Erythroblast (primary cell): ENCODE results near the gene ZNF439.
"Not testable (repeated sequence)": the region's sequence is repeated elsewhere in the genome, so short reads cannot be mapped to it uniquely, and the experiment has no call there.

Source experiments
- DNase-seq, 2 experiments: peaks; one replicate each; lab custom pipeline; 2025; lab: John Stamatoyannopoulos, UW
- GATA1 ChIP-seq: IDR thresholded peaks from 2 replicates; pipeline ENCODE4 v1.6.1; 2011; ENCODE audit warnings: low read depth, mild to moderate bottlenecking, control low read depth, low read length, moderate library complexity
- POLR2A ChIP-seq: IDR thresholded peaks from 2 replicates; pipeline ENCODE4 v1.6.1; 2011; ENCODE audit warnings: mild to moderate bottlenecking, low read length

Gene ZNF439

DNA sequence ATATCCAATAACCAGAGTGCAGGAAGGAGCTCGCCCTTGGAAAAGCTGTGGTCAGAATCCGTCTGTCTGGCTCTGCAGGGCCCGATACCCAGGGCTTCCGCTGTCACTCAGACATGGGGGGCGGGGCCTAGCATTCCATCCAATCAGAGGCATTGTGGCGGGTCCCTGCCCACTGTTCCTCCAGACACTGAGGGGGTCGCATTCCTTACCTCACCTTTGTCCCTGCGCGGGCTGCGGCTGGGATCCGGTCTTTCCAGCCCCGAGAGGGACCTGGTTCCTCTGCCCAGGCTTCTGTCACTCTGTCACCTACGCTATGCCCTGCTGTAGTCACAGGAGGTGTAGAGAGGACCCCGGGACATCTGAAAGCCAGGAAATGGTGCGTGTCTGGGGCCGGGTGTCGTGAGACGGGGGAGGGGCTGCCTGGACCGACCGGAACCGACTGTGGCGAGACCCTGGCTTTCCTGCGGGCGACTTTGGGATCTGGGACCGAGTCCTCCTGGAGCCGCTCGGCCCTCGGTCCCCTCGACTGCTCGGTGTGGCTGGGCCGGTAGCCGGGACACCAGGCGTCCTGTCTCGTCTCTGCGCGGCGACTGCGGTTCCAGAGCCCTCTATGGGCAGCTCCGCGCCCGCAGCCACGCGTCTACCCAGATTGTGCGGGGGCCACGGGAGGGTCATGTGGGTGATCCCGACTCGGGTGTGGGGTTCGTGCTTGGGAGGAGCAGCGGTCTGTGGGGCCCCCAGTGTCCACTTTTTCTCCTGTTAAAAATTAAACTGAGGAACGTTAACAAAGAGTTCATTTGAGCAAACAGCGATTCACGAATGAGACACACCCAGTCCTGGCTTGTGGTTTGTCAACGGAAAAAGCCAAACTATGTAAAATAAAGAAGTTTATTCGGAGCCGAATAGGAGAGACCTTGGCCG, 39.3 kb downstream of the ZNF439 start, which contains the start of gene ZNF69:
Gene ZNF69, plus strand, starts transcription at position 172 of the 921 bp plus-strand sequence. Its CDS starts 142 bp downstream, at position 314.
- TF ChIP-seq GATA1 (no peak), POLR2A (peak; percentile 30)
- DNase-seq: peak; percentile 64 to 66

DNA sequence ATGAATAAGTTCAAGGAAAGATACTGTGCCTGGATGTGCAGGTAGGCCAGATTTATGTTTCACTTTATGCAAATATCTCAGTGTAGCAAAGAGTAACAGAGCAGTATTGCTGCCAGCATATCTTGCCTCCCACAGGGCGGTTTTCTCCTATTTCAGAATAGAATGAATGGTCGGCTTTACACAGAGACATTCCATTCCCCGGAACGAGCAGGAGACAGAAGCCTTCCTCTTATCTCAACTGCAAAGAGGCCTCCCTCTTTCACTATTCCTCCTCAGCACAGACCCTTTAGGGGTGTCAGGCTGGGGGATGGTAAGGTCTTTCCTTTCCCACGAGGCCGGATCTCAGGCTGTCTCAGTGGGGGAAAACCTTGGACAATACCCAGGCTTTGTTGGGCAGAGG, 41.4 kb downstream of the ZNF439 start:
- DNase-seq: not testable (repeated sequence)

DNA sequence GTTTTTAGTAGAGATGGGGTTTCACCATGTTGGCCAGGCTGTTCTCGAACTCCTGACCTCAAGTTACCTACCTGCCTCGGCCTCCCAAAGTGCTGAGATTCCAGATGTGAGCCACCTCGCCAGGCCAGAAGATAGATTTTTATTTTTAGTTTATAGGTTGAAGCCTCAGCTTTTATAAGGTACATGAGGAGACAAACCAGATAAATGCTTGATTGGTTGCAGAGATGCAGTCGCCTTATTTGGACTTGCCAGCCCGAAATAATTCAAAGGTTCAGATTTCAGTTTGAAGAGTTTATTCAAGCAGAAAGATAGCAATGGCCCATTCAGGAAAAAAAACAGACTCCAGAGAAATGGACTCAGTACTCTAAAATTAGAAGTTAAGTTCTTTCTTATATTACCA, 42.1 kb downstream of the ZNF439 start:
- DNase-seq: no peak
- TF ChIP-seq POLR2A (no peak), GATA1 (no peak)

DNA sequence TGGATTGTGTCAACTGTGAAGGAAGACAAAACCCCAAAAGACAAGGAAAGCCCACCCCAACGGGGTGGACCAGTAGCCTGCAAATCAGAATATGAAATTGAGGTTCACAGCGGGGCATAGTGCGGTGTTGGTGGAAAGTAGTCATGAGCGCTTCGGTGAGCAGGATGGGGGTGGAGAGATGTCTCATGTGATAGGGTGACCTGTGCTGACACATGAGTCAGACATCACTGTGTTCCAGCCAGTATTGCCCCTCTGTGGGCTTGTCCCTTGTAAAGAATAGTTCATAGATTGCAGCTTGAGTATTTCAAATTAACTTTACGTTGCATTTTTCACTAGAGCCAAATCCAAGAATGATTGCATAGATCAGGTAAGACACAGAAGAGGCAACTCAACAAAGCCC, 46.3 kb downstream of the ZNF439 start:
- TF ChIP-seq GATA1 (no peak), POLR2A (no peak)
- DNase-seq: no peak

DNA sequence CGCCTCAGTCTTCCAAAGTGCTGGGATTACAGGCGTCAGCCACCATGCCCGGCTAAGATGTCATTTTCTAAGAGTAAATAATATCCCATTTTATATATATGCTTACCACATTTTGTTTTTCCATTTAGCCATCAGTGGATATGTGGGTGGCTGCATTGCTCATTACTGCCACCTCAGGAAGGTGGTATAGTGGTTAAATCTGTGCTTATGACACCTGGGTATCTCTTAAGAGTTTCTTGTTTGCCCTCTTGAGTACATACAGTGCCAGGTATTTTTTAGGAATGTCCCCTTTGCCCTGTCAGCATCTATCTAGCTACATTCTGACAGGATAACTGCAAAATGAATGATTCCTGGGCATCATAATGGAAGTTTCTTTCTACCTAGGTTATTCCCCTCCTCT, 53.7 kb downstream of the ZNF439 start:
- no peak for TF ChIP-seq GATA1
- TF ChIP-seq POLR2A: no peak
- no peak for DNase-seq

DNA sequence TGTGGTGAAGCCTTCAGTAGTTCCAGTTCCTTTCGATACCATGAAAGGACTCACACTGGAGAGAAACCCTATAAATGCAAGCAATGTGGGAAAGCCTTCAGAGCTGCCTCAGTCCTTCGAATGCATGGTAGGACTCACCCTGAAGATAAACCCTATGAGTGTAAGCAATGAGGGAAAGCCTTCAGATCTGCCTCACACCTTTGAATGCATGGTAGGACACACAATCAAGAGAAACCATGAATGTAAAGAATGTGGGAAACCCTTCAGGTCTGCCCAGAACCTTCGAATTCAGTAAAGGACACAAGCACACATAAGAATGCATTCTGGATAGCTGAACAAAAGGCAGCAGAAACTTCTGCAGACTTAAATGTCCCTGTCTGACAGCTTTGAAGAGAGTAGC, 57.4 kb downstream of the ZNF439 start:
- TF ChIP-seq GATA1: no peak
- no peak for TF ChIP-seq POLR2A
- DNase-seq: no peak

DNA sequence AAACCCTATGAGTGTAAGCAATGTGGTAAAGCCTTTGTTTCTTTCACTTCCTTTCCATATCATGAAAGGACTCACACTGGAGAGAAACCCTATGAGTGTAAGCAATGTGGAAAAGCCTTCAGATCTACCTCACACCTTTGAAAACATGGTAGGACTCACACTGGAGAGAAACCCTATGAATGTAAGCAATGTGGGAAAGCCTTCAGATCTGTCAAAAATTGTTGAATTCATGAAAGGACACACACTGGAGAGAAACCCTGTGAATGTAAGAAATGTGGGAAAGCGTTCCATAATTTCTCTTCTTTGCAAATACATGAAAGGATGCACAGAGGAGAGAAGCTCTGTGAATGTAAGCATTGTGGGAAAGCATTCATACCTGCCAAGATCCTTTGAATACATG, 63.4 kb downstream of the ZNF439 start:
- DNase-seq: not testable (repeated sequence)

DNA sequence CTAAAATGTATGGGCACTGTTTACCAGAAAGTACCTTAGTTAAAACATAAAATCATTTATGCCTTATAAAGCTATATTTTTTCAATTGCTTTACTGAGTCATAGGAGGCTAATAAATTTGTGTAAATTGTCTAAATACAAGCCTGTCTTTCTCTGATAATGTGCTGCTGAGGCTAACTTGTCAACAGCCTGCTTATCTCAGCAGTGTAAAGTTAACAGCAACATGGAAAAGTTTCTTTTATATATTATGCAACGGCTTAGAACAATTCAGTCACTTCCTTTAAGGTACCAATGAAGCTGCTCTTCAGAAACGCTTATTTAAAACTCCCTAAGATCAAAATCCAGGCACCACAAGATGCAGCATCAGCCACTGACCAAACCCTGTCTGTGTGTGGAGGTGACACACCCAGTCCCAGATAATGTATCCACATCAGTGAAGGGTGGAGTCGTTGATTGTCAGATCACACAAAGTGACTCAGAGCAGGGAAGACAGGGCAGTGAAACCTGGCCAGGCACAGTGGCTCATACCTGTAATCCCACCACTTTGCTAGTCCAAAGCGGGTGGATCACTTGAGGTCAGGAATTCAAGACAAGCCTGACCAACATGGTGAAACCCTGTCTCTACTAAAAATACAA, 66.0 kb downstream of the ZNF439 start:
- not testable (repeated sequence) for DNase-seq
